Smooth muscle cell (in vitro differentiated cells): ENCODE measurements around the gene RAD51B. TPM values are rescaled to one million over a fixed set of nuclear protein-coding genes. Genes with fewer than 3 reads are reported as not detected.

Source experiments
- DNase-seq: peaks from one replicate; lab custom pipeline; 2025; ENCODE audit not compliant: unreplicated experiment; lab: John Stamatoyannopoulos, UW
- H2AFZ ChIP-seq: fragments of 200-600 bp; sonication (generic); 2 replicates; pipeline ENCODE4 v1.6.0; 2016; ENCODE audit warnings: antibody characterized with exemption, low read depth, mild to moderate bottlenecking
- H3F3A ChIP-seq: fragments of 200-600 bp; sonication (generic); 2 replicates; pipeline ENCODE4 v1.6.0; 2017; ENCODE audit warnings: antibody characterized with exemption, low read depth
- H3K27ac ChIP-seq: fragments of 200-600 bp; sonication (generic); 2 replicates; pipeline ENCODE4 v1.5.1; 2016; ENCODE audit warnings: low read depth, mild to moderate bottlenecking
- H3K27me3 ChIP-seq: fragments of 200-600 bp; sonication (generic); 2 replicates; pipeline ENCODE4 v1.6.1; 2016; ENCODE audit warnings: low read depth, mild to moderate bottlenecking
- H3K36me3 ChIP-seq: fragments of 200-600 bp; sonication (generic); 2 replicates; pipeline ENCODE4 v1.5.1; 2016; ENCODE audit warnings: low read depth
- H3K4me1 ChIP-seq: fragments of 200-600 bp; sonication (generic); 2 replicates; pipeline ENCODE4 v1.5.1; 2016; ENCODE audit warnings: low read depth
- H3K4me2 ChIP-seq: fragments of 200-600 bp; sonication (generic); 2 replicates; pipeline ENCODE4 v1.6.0; 2016; ENCODE audit warnings: mild to moderate bottlenecking
- H3K4me3 ChIP-seq: fragments of 200-600 bp; sonication (generic); 2 replicates; pipeline ENCODE4 v1.5.1; 2016; ENCODE audit warnings: mild to moderate bottlenecking
- H3K79me2 ChIP-seq: fragments of 200-600 bp; sonication (generic); 2 replicates; pipeline ENCODE4 v1.6.0; 2016; ENCODE audit warnings: low read depth, mild to moderate bottlenecking
- H3K9ac ChIP-seq: fragments of 200-600 bp; sonication (generic); 2 replicates; pipeline ENCODE4 v1.6.0; 2016; ENCODE audit warnings: low read depth
- H3K9me3 ChIP-seq: fragments of 200-600 bp; sonication (generic); replicated peaks from 2 replicates; pipeline ENCODE4 v1.5.1; 2016; ENCODE audit warnings: low read depth
- H4K20me1 ChIP-seq: fragments of 200-600 bp; sonication (generic); 2 replicates; pipeline ENCODE4 v1.6.0; 2016; ENCODE audit warnings: low read depth
- CTCF ChIP-seq: fragments of 200-600 bp; sonication (generic); IDR thresholded peaks from 2 replicates; pipeline ENCODE4 v1.5.1; 2017; ENCODE audit warnings: borderline replicate concordance, mild to moderate bottlenecking, antibody characterized with exemption; ENCODE audit not compliant: insufficient read depth, poor library complexity, severe bottlenecking
- WGBS: methylation state at CpG from one replicate; pipeline ENCODE4 v1.1.7; 2016; ENCODE audit warnings: low lambda C conversion rate; 5-methylcytosine and 5-hydroxymethylcytosine counted together
- polyA plus RNA-seq: library from polyadenylated mRNA; unstranded; fragments of >200 nt; fragmentation: Nextera tagmentation; extraction: Ambion mirVana; gene quantifications from 2 replicates; pipeline ENCODE4 v1.2.1, GENCODE V29; 2016
- total RNA-seq: library from RNA; depleted of rRNA; stranded (reverse); fragments of >200 nt; gene quantifications from 2 replicates; pipeline ENCODE4 v1.2.3, GENCODE V29; 2014

Gene RAD51B
- total and polyA plus RNA-seq, 2 experiments from 2014 or later = 4.6 to 5.3 TPM

GRCh38 chr14:68322940-68323620 is 503.5 kb downstream of the RAD51B start:
- Histone ChIP-seq H3K79me2 (no peaks in the 10 kb centered on the region), H3K9ac (no peak overlapping the region), H3K27me3 (no peaks in the 10 kb centered on the region), H4K20me1 (no peaks in the 10 kb centered on the region), H3K9me3 (no peaks in the 10 kb centered on the region), H3K27ac (no peak overlapping the region), H3K36me3 (no peaks in the 10 kb centered on the region), H3F3A (no peaks in the 10 kb centered on the region), H3K4me3 (no peak overlapping the region), H3K4me1 (no peaks in the 10 kb centered on the region), H3K4me2 (no peak overlapping the region), H2AFZ (no peak overlapping the region)
- WGBS = 86% methylated on average over 4 of the region's 4 CpGs
- TF ChIP-seq CTCF = no peak
- no peak for DNase-seq

GRCh38 chr14:68325267-68325807 is 505.8 kb downstream of the RAD51B start:
- H3K4me3 ChIP-seq = no peak overlapping the region
- no peak for TF ChIP-seq CTCF
- H3F3A ChIP-seq = no peaks in the 10 kb centered on the region
- DNase-seq = no peak
- H3K9ac ChIP-seq = no peak overlapping the region
- no peaks in the 10 kb centered on the region for H3K36me3 ChIP-seq
- WGBS = 96% methylated on average over 5 of the region's 5 CpGs
- no peaks in the 10 kb centered on the region for H3K79me2 ChIP-seq
- no peaks in the 10 kb centered on the region for H3K27me3 ChIP-seq
- H3K4me2 ChIP-seq = no peak overlapping the region
- H4K20me1 ChIP-seq = no peaks in the 10 kb centered on the region
- H2AFZ ChIP-seq = no peak overlapping the region
- H3K4me1 ChIP-seq = no peaks in the 10 kb centered on the region
- no peaks in the 10 kb centered on the region for H3K9me3 ChIP-seq
- no peak overlapping the region for H3K27ac ChIP-seq

GRCh38 chr14:68327231-68327630 is 507.7 kb downstream of the RAD51B start:
- H3K4me1 ChIP-seq = peaks cover 10% of the 10 kb centered on the region
- H3K9ac ChIP-seq = no peak overlapping the region
- DNase-seq = no peak
- no peaks in the 10 kb centered on the region for H3K27me3 ChIP-seq
- no peak overlapping the region for H2AFZ ChIP-seq
- H3K27ac ChIP-seq = no peak overlapping the region
- H4K20me1 ChIP-seq = no peaks in the 10 kb centered on the region
- H3K36me3 ChIP-seq = no peaks in the 10 kb centered on the region
- no peaks in the 10 kb centered on the region for H3K79me2 ChIP-seq
- no peak overlapping the region for H3K4me2 ChIP-seq
- H3K4me3 ChIP-seq = no peak overlapping the region
- H3F3A ChIP-seq = peaks cover 3% of the 10 kb centered on the region
- no peak for TF ChIP-seq CTCF
- WGBS = 95% methylated on average over 3 of the region's 3 CpGs
- H3K9me3 ChIP-seq = no peaks in the 10 kb centered on the region

- Histone ChIP-seq H3F3A (peaks cover 6% of the 10 kb centered on the region), H3K27me3 (no peaks in the 10 kb centered on the region), H3K36me3 (no peaks in the 10 kb centered on the region), H3K27ac (no peak overlapping the region), H3K79me2 (no peaks in the 10 kb centered on the region), H3K9me3 (no peaks in the 10 kb centered on the region), H3K9ac (no peak overlapping the region), H4K20me1 (no peaks in the 10 kb centered on the region), H2AFZ (no peak overlapping the region), H3K4me3 (no peak overlapping the region), H3K4me1 (peaks cover 16% of the 10 kb centered on the region), H3K4me2 (no peak overlapping the region)
- no peak for DNase-seq
- 97% methylated on average over 3 of the region's 3 CpGs for WGBS
- no peak for TF ChIP-seq CTCF
Observed at GRCh38 chr14:68328509-68328908, 508.9 kb downstream of the RAD51B start.
